Mesendoderm (in vitro differentiated cells): Measurements from ENCODE around the gene GRIPAP1.
A peak's percentile ranks its signal among the peaks of the same experiment; 100 is the strongest.

Source experiments
- DNase-seq: peaks from one replicate; pipeline ENCODE4 v3.0.0; 2013
- H2AK5ac ChIP-seq: 2 replicates; pipeline ENCODE4 v1.6.1; 2013; ENCODE audit warnings: low read length, inconsistent platforms
- H2BK120ac ChIP-seq: 2 replicates; pipeline ENCODE4 v1.6.1; 2013; ENCODE audit warnings: low read depth, mild to moderate bottlenecking, low read length, moderate library complexity, mixed read lengths
- H2BK15ac ChIP-seq: replicated peaks from 2 replicates; pipeline ENCODE4 v1.6.1; 2013; ENCODE audit warnings: low read depth, mild to moderate bottlenecking, moderate library complexity
- H2BK5ac ChIP-seq: 2 replicates; pipeline ENCODE4 v1.6.1; 2013; ENCODE audit warnings: low read length, inconsistent platforms
- H3K18ac ChIP-seq: 2 replicates; pipeline ENCODE4 v1.6.1; 2013; ENCODE audit warnings: mild to moderate bottlenecking, low read length, mixed read lengths
- H3K23ac ChIP-seq: one replicate; pipeline ENCODE4 v1.6.1; 2013; ENCODE audit warnings: low read length
- H3K27ac ChIP-seq: 2 replicates; pipeline ENCODE4 v1.5.1; 2013; ENCODE audit warnings: low read depth, mild to moderate bottlenecking, inconsistent platforms, low read length, moderate library complexity
- H3K27me3 ChIP-seq: 2 replicates; pipeline ENCODE4 v1.6.1; 2013; ENCODE audit warnings: low read length, control low read depth, mild to moderate bottlenecking, inconsistent platforms; ENCODE audit not compliant: insufficient read depth, poor library complexity
- H3K36me3 ChIP-seq: 2 replicates; pipeline ENCODE4 v1.6.1; 2013; ENCODE audit warnings: low read length, inconsistent platforms; ENCODE audit not compliant: control insufficient read depth, insufficient read depth
- H3K4ac ChIP-seq: one replicate; pipeline ENCODE4 v1.6.1; 2013; ENCODE audit warnings: low read depth, mild to moderate bottlenecking, low read length, moderate library complexity
- H3K4me1 ChIP-seq: 2 replicates; pipeline ENCODE4 v1.6.1; 2013; ENCODE audit warnings: low read depth, low read length, inconsistent platforms; ENCODE audit not compliant: control insufficient read depth
- H3K4me2 ChIP-seq: 2 replicates; pipeline ENCODE4 v1.6.1; 2013; ENCODE audit warnings: low read length
- H3K4me3 ChIP-seq: 2 replicates; pipeline ENCODE4 v1.5.1; 2013; ENCODE audit warnings: mild to moderate bottlenecking, low read length
- H3K56ac ChIP-seq: one replicate; pipeline ENCODE4 v1.6.1; 2013; ENCODE audit warnings: low read length
- H3K79me1 ChIP-seq: 2 replicates; pipeline ENCODE4 v1.6.1; 2013; ENCODE audit warnings: low read length, inconsistent platforms
- H3K79me2 ChIP-seq: 2 replicates; pipeline ENCODE4 v1.6.1; 2013; ENCODE audit warnings: mild to moderate bottlenecking, low read length; ENCODE audit not compliant: control insufficient read depth, insufficient read depth
- H3K9ac ChIP-seq: 2 replicates; pipeline ENCODE4 v1.6.1; 2013; ENCODE audit warnings: low read length, inconsistent platforms
- H4K5ac ChIP-seq: one replicate; pipeline ENCODE4 v1.6.1; 2013; ENCODE audit warnings: low read length
- H4K8ac ChIP-seq: one replicate; pipeline ENCODE4 v1.6.1; 2013; ENCODE audit warnings: low read depth, mild to moderate bottlenecking, control low read depth, low read length, moderate library complexity
- WGBS: extraction: QIAGEN DNeasy Blood & Tissue Kit; methylation state at CpG from one replicate; pipeline ENCODE4 v1.1.7; 2013; ENCODE audit warnings: low lambda C conversion rate, missing lambda C conversion rate; ENCODE audit not compliant: insufficient coverage; ENCODE audit errors: extremely low coverage; 5-methylcytosine and 5-hydroxymethylcytosine counted together

The GRIPAP1 gene

DNA sequence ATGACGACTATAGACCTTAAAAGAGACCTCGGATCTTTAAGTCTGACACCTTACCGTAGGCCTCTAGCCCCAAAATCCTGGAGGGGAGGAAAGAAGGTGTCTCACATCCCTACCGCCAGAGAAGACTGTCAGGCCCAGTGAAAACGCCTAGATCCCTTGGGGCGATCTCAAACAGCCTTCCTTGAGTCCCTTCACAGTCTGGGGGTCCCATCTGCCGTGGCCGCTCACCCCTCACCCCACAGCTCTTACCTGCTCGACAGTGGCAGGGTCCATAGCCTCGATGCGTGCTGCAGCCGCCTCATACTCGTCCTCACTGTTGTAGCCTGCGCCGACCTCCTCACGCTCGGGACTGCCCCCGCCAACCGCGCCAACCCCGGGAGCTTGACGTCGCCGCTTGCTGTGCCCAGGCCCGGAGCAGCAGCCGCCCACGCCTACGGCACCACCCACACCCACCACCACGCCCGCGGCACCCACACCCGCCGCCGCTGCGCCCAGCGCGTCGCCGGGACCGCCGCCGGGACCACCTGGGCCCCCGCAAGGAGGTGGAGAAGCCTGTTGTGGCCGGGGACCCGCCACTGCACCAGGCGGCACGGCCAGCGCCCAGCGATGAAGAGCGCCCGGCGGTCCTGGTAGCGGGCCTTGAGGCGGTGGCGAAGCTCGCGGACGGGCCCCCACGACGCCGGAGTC is 45.2 kb downstream of the GRIPAP1 start:
- Histone ChIP-seq H3K4ac (no peak overlapping the region), H2BK15ac (no peak overlapping the region), H2AK5ac (no peak overlapping the region), H3K56ac (peak overlapping the region; percentile 92), H3K27me3 (no peaks in the 10 kb centered on the region), H2BK5ac (no peak overlapping the region), H3K4me2 (peak overlapping the region; percentile 59), H3K79me1 (no peaks in the 10 kb centered on the region), H3K36me3 (no peaks in the 10 kb centered on the region), H3K27ac (peak overlapping the region; percentile 83), H4K8ac (no peak overlapping the region), H3K18ac (peak overlapping the region; percentile 26), H4K5ac (no peak overlapping the region), H3K79me2 (peaks cover 44% of the 10 kb centered on the region), H3K9ac (peak overlapping the region; percentile 82), H3K4me3 (peak overlapping the region; percentile 42), H3K23ac (no peak overlapping the region), H3K4me1 (no peaks in the 10 kb centered on the region), H2BK120ac (no peak overlapping the region)
- no peak for DNase-seq
- WGBS, result no CpG with 5 or more reads among the region's 61 CpGs

DNA sequence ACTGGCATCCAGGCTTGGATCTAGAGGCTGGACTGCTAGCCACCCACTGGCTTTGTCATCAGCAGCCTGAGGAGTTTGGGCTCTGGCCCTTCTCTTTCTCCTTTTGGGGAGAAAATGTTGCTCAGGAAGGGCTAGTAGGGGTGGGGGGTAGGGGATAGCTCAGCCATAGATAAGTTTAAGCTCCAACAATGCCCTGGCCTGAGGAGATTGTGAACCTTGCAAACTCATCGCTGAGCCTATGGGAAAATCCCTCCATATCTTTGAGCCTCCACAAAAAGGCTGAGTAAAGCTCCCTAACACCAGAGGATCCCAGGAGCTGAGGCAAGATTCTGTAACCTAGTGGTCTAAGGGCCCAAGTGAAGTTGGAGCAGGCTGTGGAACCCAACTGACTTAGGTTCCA is 53.5 kb downstream of the GRIPAP1 start:
- no peak overlapping the region for H2AK5ac ChIP-seq
- no CpG with 5 or more reads among the region's 1 CpG for WGBS
- no peak overlapping the region for H3K9ac ChIP-seq
- H2BK120ac ChIP-seq, result no peak overlapping the region
- no peak for DNase-seq
- no peaks in the 10 kb centered on the region for H3K36me3 ChIP-seq
- H3K23ac ChIP-seq, result no peak overlapping the region
- no peak overlapping the region for H2BK15ac ChIP-seq
- H3K79me2 ChIP-seq, result peaks cover 15% of the 10 kb centered on the region
- no peak overlapping the region for H3K56ac ChIP-seq
- no peak overlapping the region for H4K5ac ChIP-seq
- no peak overlapping the region for H3K4me3 ChIP-seq
- H4K8ac ChIP-seq, result no peak overlapping the region
- H3K79me1 ChIP-seq, result no peaks in the 10 kb centered on the region
- H3K4me1 ChIP-seq, result no peaks in the 10 kb centered on the region
- no peak overlapping the region for H3K4ac ChIP-seq
- no peak overlapping the region for H3K4me2 ChIP-seq
- no peak overlapping the region for H3K18ac ChIP-seq
- no peaks in the 10 kb centered on the region for H3K27me3 ChIP-seq
- no peak overlapping the region for H3K27ac ChIP-seq
- no peak overlapping the region for H2BK5ac ChIP-seq

DNA sequence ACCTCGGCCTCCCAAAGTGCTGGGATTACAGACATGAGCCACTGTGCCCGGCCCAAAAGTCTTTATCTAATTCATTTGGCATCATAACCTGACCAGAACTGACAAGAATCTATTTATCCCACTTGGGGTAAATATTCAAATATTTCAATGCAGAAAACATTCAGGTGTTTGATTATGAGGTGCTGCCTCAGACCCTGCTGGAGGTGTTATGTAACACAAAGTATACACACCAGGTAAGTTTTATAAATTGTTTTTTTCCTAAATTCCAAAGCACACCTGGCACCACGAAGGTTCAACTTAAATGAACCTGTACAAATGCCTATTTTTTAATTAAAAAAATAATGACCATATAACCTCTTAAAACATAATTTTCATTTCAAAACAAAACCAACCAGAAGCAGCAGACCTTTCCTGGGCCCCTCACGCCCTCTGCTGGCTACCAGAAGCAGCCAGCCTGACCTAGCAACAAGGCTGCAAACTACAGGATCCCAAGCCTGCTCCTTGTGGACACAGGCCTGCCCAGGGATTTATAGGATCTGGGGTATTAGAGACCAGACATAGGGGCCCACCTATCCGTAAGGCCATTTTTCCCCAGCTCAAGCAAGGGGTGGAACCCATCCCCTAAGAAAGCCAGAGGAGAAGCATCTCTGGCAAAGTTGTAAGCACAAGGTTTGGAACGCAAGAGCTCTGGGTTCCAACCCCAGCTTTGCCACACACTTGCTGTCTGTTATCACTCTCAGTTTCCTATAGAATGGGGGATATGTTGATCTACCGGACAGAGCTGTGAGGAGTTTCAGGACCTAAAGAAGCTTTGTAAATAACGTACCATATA is 56.3 kb downstream of the GRIPAP1 start:
- Histone ChIP-seq H3K36me3 (no peaks in the 10 kb centered on the region), H3K56ac (no peak overlapping the region), H3K79me2 (no peaks in the 10 kb centered on the region), H3K18ac (no peak overlapping the region), H3K4me1 (no peaks in the 10 kb centered on the region), H3K4me2 (no peak overlapping the region), H3K23ac (no peak overlapping the region), H3K79me1 (no peaks in the 10 kb centered on the region), H3K9ac (no peak overlapping the region), H3K27me3 (no peaks in the 10 kb centered on the region), H2BK15ac (no peak overlapping the region), H3K4me3 (no peak overlapping the region), H4K5ac (no peak overlapping the region), H3K27ac (no peak overlapping the region), H2AK5ac (no peak overlapping the region), H2BK120ac (no peak overlapping the region), H2BK5ac (no peak overlapping the region), H4K8ac (no peak overlapping the region), H3K4ac (no peak overlapping the region)
- WGBS, result no CpG with 5 or more reads among the region's 8 CpGs
- DNase-seq, result peak; percentile 56

DNA sequence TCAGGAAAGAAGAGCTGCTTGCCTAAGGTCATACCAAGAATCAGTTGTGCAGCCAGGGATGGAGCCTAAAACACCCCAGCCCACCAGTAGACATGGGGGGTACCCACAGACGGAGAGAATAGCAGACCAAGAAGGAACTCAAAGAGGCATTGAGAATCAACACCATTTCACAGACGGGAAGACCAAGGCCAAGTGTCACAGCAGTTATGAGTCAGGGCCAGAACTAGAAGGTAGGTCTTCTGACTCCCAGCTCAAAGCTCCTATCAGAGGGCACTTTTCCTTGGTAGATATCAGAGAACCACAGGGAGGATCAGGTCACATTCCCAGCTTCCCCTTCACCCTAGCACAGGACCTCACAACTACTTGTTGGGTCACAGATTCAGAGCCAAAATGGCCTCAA is 59.2 kb downstream of the GRIPAP1 start:
- Histone ChIP-seq H2AK5ac (no peak overlapping the region), H3K9ac (no peak overlapping the region), H3K23ac (no peak overlapping the region)

DNA sequence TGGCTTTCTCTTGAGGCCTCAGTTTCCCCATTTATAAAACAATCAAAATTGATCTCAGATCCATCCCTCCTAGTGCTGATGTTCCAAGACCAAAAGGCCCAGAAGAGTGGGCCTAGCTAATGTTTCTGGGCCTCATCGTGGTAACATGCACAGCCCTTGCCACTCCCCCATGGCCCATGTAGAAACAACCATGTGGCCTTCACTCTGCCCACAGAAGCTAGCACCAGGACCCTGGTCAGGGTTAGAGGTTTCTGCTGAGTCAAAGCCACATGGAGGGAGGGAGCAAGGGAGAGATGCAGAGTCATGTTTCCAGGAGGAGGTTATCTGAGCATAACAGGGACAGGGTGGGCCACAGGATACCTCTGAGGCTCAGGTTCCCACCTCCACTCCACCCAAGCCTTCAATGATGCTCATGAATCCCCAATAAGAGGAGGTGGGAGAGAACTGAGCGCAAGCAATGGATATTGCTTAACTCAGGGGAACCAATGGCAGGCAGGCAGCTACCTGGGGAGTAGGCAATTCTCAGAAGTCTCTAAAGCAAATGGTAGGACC is 61.6 kb downstream of the GRIPAP1 start:
- Histone ChIP-seq H3K27ac (no peak overlapping the region), H2BK5ac (no peak overlapping the region), H3K23ac (no peak overlapping the region), H2AK5ac (no peak overlapping the region), H2BK120ac (no peak overlapping the region), H3K4me1 (no peaks in the 10 kb centered on the region), H3K4me3 (no peak overlapping the region), H3K79me2 (peaks cover 6% of the 10 kb centered on the region), H4K5ac (no peak overlapping the region), H2BK15ac (no peak overlapping the region), H3K79me1 (no peaks in the 10 kb centered on the region), H3K4ac (no peak overlapping the region), H3K4me2 (no peak overlapping the region), H3K27me3 (no peaks in the 10 kb centered on the region), H3K9ac (no peak overlapping the region), H3K56ac (no peak overlapping the region), H3K18ac (no peak overlapping the region), H4K8ac (no peak overlapping the region), H3K36me3 (no peaks in the 10 kb centered on the region)
- no peak for DNase-seq
- no CpG with 5 or more reads among the region's 2 CpGs for WGBS

More for the DNA sequence above, 59.2 kb downstream of the GRIPAP1 start:
- Histone ChIP-seq H3K27ac (no peak overlapping the region), H3K18ac (no peak overlapping the region), H3K4me1 (no peaks in the 10 kb centered on the region), H3K4me3 (no peak overlapping the region), H2BK15ac (no peak overlapping the region), H2BK120ac (no peak overlapping the region), H3K4ac (no peak overlapping the region), H3K36me3 (no peaks in the 10 kb centered on the region), H3K79me2 (peaks cover 3% of the 10 kb centered on the region), H2BK5ac (no peak overlapping the region), H4K5ac (no peak overlapping the region), H3K79me1 (no peaks in the 10 kb centered on the region), H4K8ac (no peak overlapping the region), H3K56ac (no peak overlapping the region), H3K4me2 (no peak overlapping the region), H3K27me3 (no peaks in the 10 kb centered on the region)
- no CpG with 5 or more reads among the region's 2 CpGs for WGBS
- no peak for DNase-seq
